Breast epithelium (tissue), 3 donors: ENCODE results near the gene RAB5B.

Source experiments
- CTCF ChIP-seq, 3 donors: fragments of 450-650 bp; IDR thresholded peaks; one replicate each; pipeline ENCODE4 v1.5.1; 2016 to 2017; ENCODE audit warnings: antibody characterized with exemption in 3 of 3, mild to moderate bottlenecking in 3 of 3, moderate library complexity in 3 of 3
- POLR2A ChIP-seq: fragments of 450-650 bp; IDR thresholded peaks from one replicate; pipeline ENCODE4 v1.6.1; 2016; ENCODE audit warnings: antibody characterized with exemption, mild to moderate bottlenecking, moderate library complexity
- POLR2AphosphoS5 ChIP-seq, 3 donors: sonication (generic); formaldehyde crosslinking; IDR thresholded peaks; one replicate each; pipeline ENCODE4 v1.6.1; 2017; ENCODE audit warnings: antibody characterized with exemption in 3 of 3

DNA sequence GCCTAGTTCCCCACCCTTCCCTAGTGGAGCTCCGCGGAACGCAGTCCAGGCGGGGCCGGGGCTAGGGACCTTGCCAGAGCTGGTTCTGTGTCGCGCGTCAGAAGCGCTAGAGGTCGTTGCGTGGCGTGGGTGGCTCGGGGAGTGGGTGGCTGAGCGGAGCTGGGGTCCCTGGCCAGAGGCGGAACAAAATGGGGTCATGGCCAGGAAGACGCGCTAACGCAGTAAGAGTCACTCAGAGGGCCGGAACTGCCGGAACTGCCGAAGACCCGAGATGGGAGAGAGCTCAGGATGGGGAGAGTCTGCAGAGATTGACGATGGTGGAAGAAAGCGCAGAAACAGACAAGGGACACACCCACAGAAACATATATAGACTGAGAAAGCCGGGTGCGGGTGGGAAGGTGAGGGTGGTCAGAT is 38.1 kb upstream of the RAB5B start:
- no peak for TF ChIP-seq POLR2A
- TF ChIP-seq CTCF (IDR thresholded peaks at IDR 0.05), result no peak
- TF ChIP-seq POLR2AphosphoS5 (IDR thresholded peaks at IDR 0.05), result no peak
